ENCODE data around the gene SERGEF. TPM values are rescaled to one million over a fixed set of nuclear protein-coding genes. Genes with fewer than 3 reads are reported as not detected.

The SERGEF gene
- total RNA-seq, 2 donors from 2014 or later: 26.7 to 42.1 TPM

- H3K4me3 Mint-ChIP-seq: no peak overlapping the region
- no peaks in the 10 kb centered on the region for H3K4me1 Mint-ChIP-seq
- Histone ChIP-seq H3K4me1 (ENCODE audit: control insufficient read depth, insufficient read depth, low read length) (no peaks in the 10 kb centered on the region), H3K27me3 (ENCODE audit: control insufficient read depth, insufficient read depth, low read length, poor library complexity, severe bottlenecking) (no peaks in the 10 kb centered on the region), H3K36me3 (ENCODE audit: control insufficient read depth, insufficient read depth, low read length) (no peaks in the 10 kb centered on the region), H3K27ac (ENCODE audit: low read depth, low read length) (no peak overlapping the region), H3K9me3 (ENCODE audit: control insufficient read depth, low read length) (no peaks in the 10 kb centered on the region), H3K9ac (ENCODE audit: extremely low read depth, low read length, poor library complexity, severe bottlenecking) (no peak overlapping the region), H3K4me3 (ENCODE audit: low read length) (no peak overlapping the region)
- H3K27ac Mint-ChIP-seq: no peak overlapping the region
- H3K9me3 Mint-ChIP-seq: no peaks in the 10 kb centered on the region
- WGBS, 2 experiments (ENCODE audit: insufficient coverage in 1 of 2, insufficient read length in 1 of 2): 92% methylated on average over 2 of the region's 2 CpGs; no CpG with 5 or more reads in 1 of the 2 experiments
- no peaks in the 10 kb centered on the region for H3K27me3 Mint-ChIP-seq (ENCODE audit: insufficient read depth)
- no peak for DNase-seq
- no peaks in the 10 kb centered on the region for H3K36me3 Mint-ChIP-seq (ENCODE audit: low read depth)
- no peak for TF ChIP-seq CTCF (conservative IDR thresholded peaks at IDR 0.05)
These were observed 164.1 kb downstream of the SERGEF start for GRCh38 chr11:17848715-17849114.

DNA sequence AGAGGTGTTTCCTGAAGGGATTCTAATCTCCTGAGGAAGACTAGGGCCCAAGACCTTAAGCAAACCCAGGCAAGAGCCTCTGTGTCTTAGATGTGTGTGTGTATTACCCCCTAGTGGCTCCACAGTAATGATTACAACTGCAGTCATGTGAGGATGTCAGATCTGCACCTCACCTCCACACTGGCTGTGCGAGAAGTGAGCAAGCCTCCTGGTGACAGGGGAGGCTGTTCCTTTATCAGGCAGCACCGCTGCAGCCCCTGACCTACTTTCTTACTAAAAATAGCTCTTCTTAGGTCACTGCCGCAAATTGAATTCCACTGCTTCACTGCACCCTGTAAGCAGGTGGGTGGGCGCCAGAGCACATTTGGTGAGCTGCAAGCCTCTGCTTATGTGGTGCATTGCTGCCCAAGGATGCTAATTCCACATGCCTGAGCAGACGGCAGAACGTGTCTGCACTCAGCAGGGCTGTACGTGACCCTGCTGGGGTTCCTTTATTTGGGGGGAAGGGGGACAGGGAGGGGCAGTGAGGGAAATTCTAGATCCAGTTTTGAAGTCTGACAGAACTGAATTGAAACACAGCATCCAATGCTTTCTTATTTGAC, 165.9 kb downstream of the SERGEF start:
- no peak overlapping the region for H3K4me3 ChIP-seq (ENCODE audit: low read length)
- no peak for DNase-seq

GRCh38 chr11:17845431-17845881, 167.4 kb downstream of the SERGEF start:
- H3K36me3 Mint-ChIP-seq (ENCODE audit: low read depth): no peaks in the 10 kb centered on the region

More for the DNA sequence above, 165.9 kb downstream of the SERGEF start:
- H3K4me1 ChIP-seq (ENCODE audit: control insufficient read depth, insufficient read depth, low read length): no peaks in the 10 kb centered on the region
- no peak overlapping the region for H3K9ac ChIP-seq (ENCODE audit: extremely low read depth, low read length, poor library complexity, severe bottlenecking)
- no peaks in the 10 kb centered on the region for H3K9me3 ChIP-seq (ENCODE audit: control insufficient read depth, low read length)
- no peaks in the 10 kb centered on the region for H3K36me3 Mint-ChIP-seq (ENCODE audit: low read depth)
- peak; percentile 46 for TF ChIP-seq CTCF (conservative IDR thresholded peaks at IDR 0.05)
- no peaks in the 10 kb centered on the region for H3K36me3 ChIP-seq (ENCODE audit: control insufficient read depth, insufficient read depth, low read length)
- no peak overlapping the region for H3K27ac ChIP-seq (ENCODE audit: low read depth, low read length)
- no peaks in the 10 kb centered on the region for H3K4me1 Mint-ChIP-seq
- no peaks in the 10 kb centered on the region for H3K27me3 Mint-ChIP-seq (ENCODE audit: insufficient read depth)
- no peak overlapping the region for H3K27ac Mint-ChIP-seq
- no peaks in the 10 kb centered on the region for H3K27me3 ChIP-seq (ENCODE audit: control insufficient read depth, insufficient read depth, low read length, poor library complexity, severe bottlenecking)
- no peaks in the 10 kb centered on the region for H3K9me3 Mint-ChIP-seq
- 91 to 100% methylated on average over 2 to 7 of the region's 7 CpGs for WGBS, 2 experiments (ENCODE audit: insufficient coverage in 1 of 2, insufficient read length in 1 of 2)
- no peak overlapping the region for H3K4me3 Mint-ChIP-seq

More at GRCh38 chr11:17845431-17845881, 167.4 kb downstream of the SERGEF start:
- H3K27me3 ChIP-seq (ENCODE audit: control insufficient read depth, insufficient read depth, low read length, poor library complexity, severe bottlenecking): no peaks in the 10 kb centered on the region
- Mint-ChIP-seq H3K4me3 (no peak overlapping the region), H3K27ac (no peak overlapping the region), H3K27me3 (ENCODE audit: insufficient read depth) (no peaks in the 10 kb centered on the region), H3K4me1 (peaks cover 7% of the 10 kb centered on the region), H3K9me3 (no peaks in the 10 kb centered on the region)
- no peak for TF ChIP-seq CTCF (conservative IDR thresholded peaks at IDR 0.05)
- no peaks in the 10 kb centered on the region for H3K4me1 ChIP-seq (ENCODE audit: control insufficient read depth, insufficient read depth, low read length)
- DNase-seq: no peak
- H3K27ac ChIP-seq (ENCODE audit: low read depth, low read length): no peak overlapping the region
- no peak overlapping the region for H3K4me3 ChIP-seq (ENCODE audit: low read length)
- H3K36me3 ChIP-seq (ENCODE audit: control insufficient read depth, insufficient read depth, low read length): no peaks in the 10 kb centered on the region
- H3K9ac ChIP-seq (ENCODE audit: extremely low read depth, low read length, poor library complexity, severe bottlenecking): no peak overlapping the region
- no peaks in the 10 kb centered on the region for H3K9me3 ChIP-seq (ENCODE audit: control insufficient read depth, low read length)
